Body of pancreas (tissue), 4 donors: ENCODE data around the gene GJD4.

ENCODE experiments used
- CTCF ChIP-seq, 7 experiments: fragments of 450-650 bp in 4 of 7; fragments of 200-600 bp in 3 of 7; sonication (generic) in 3 of 7; IDR thresholded peaks; one replicate each; pipeline ENCODE4 v1.5.1; 2016 to 2019; ENCODE audit warnings: antibody characterized with exemption in 7 of 7
- POLR2A ChIP-seq, 3 donors: fragments of 450-650 bp; IDR thresholded peaks; one replicate each; pipeline ENCODE4 v1.6.1; 2016; ENCODE audit warnings: antibody characterized with exemption in 3 of 3, mild to moderate bottlenecking in 2 of 3

- TF ChIP-seq CTCF (IDR thresholded peaks at IDR 0.05): peak in 4 of 7 experiments; percentile 19 to 39 (median 29)
- no peak for TF ChIP-seq POLR2A (IDR thresholded peaks at IDR 0.05)
Observed at GRCh38 chr10:35598379-35598778, 6.8 kb upstream of the GJD4 start.
